Measurements from ENCODE around the gene OPTC. TPM values are rescaled to one million over a fixed set of nuclear protein-coding genes. Genes with fewer than 3 reads are reported as not detected.
A peak's percentile ranks its signal among the peaks of the same experiment; 100 is the strongest.

Gene OPTC
- total RNA-seq, 1 donor from 2014 or later: not detected

- Mint-ChIP-seq H3K27ac (peak overlapping the region; percentile 77), H3K4me3 (peak overlapping the region; percentile 27), H3K36me3 (no peaks in the 10 kb centered on the region), H3K27me3 (no peaks in the 10 kb centered on the region), H3K4me1 (ENCODE audit: unreplicated experiment) (peaks cover 82% of the 10 kb centered on the region), H3K9me3 (no peaks in the 10 kb centered on the region)
- DNase-seq (ENCODE audit: extremely low spot score, unreplicated experiment): no peak
- no peak for TF ChIP-seq CTCF (conservative IDR thresholded peaks at IDR 0.05)
These were observed 24.6 kb downstream of the OPTC start for GRCh38 chr1:203518541-203518940.

- Mint-ChIP-seq H3K4me3 (peak overlapping the region; percentile 27), H3K4me1 (ENCODE audit: unreplicated experiment) (peaks cover 82% of the 10 kb centered on the region), H3K36me3 (no peaks in the 10 kb centered on the region), H3K9me3 (no peaks in the 10 kb centered on the region), H3K27me3 (no peaks in the 10 kb centered on the region), H3K27ac (peak overlapping the region; percentile 77)
- DNase-seq (ENCODE audit: extremely low spot score, unreplicated experiment): no peak
- no peak for TF ChIP-seq CTCF (conservative IDR thresholded peaks at IDR 0.05)
These were observed 25.3 kb downstream of the OPTC start for GRCh38 chr1:203519053-203519840.

GRCh38 chr1:203519896-203520295 is 25.9 kb downstream of the OPTC start:
- Mint-ChIP-seq H3K36me3 (no peaks in the 10 kb centered on the region), H3K9me3 (no peaks in the 10 kb centered on the region), H3K4me1 (ENCODE audit: unreplicated experiment) (peaks cover 81% of the 10 kb centered on the region), H3K27ac (peak overlapping the region; percentile 77), H3K4me3 (no peak overlapping the region), H3K27me3 (no peaks in the 10 kb centered on the region)
- DNase-seq (ENCODE audit: extremely low spot score, unreplicated experiment): no peak
- no peak for TF ChIP-seq CTCF (conservative IDR thresholded peaks at IDR 0.05)

GRCh38 chr1:203520315-203520714 is 26.4 kb downstream of the OPTC start:
- no peak for DNase-seq (ENCODE audit: extremely low spot score, unreplicated experiment)

GRCh38 chr1:203521074-203521794 is 27.3 kb downstream of the OPTC start:
- H3K27ac Mint-ChIP-seq: peak overlapping the region; percentile 68
- no peaks in the 10 kb centered on the region for H3K9me3 Mint-ChIP-seq

More at GRCh38 chr1:203520315-203520714, 26.4 kb downstream of the OPTC start:
- H3K27me3 Mint-ChIP-seq: no peaks in the 10 kb centered on the region
- H3K4me1 Mint-ChIP-seq (ENCODE audit: unreplicated experiment): peaks cover 80% of the 10 kb centered on the region
- no peaks in the 10 kb centered on the region for H3K36me3 Mint-ChIP-seq
- peak overlapping the region; percentile 77 for H3K27ac Mint-ChIP-seq
- H3K9me3 Mint-ChIP-seq: no peaks in the 10 kb centered on the region
- no peak for TF ChIP-seq CTCF (conservative IDR thresholded peaks at IDR 0.05)
- H3K4me3 Mint-ChIP-seq: no peak overlapping the region

More at GRCh38 chr1:203521074-203521794, 27.3 kb downstream of the OPTC start:
- DNase-seq (ENCODE audit: extremely low spot score, unreplicated experiment): no peak
- peaks cover 71% of the 10 kb centered on the region for H3K4me1 Mint-ChIP-seq (ENCODE audit: unreplicated experiment)
- no peak overlapping the region for H3K4me3 Mint-ChIP-seq
- H3K27me3 Mint-ChIP-seq: no peaks in the 10 kb centered on the region
- no peak for TF ChIP-seq CTCF (conservative IDR thresholded peaks at IDR 0.05)
- H3K36me3 Mint-ChIP-seq: no peaks in the 10 kb centered on the region
